Lower leg skin (tissue), 3 donors: ENCODE results near the gene RCL1.
"Not testable (repeated sequence)": the region's sequence is repeated elsewhere in the genome, so short reads cannot be mapped to it uniquely, and the experiment has no call there.

Experiments
- CTCF ChIP-seq, 3 donors: fragments of 450-650 bp; IDR thresholded peaks; one replicate each; pipeline ENCODE4 v1.5.1; 2016; ENCODE audit warnings: antibody characterized with exemption in 3 of 3, mild to moderate bottlenecking in 3 of 3, moderate library complexity in 2 of 3
- POLR2A ChIP-seq, 2 donors: fragments of 450-650 bp; IDR thresholded peaks; one replicate each; pipeline ENCODE4 v1.6.1; 2016 to 2017; ENCODE audit warnings: antibody characterized with exemption in 2 of 2, mild to moderate bottlenecking in 1 of 2, moderate library complexity in 1 of 2

GRCh38 chr9:4783191-4783590, 9.6 kb upstream of the RCL1 start:
- TF ChIP-seq CTCF, POLR2A (IDR thresholded peaks at IDR 0.05): not testable (repeated sequence)
